OCI-LY7 (cell line): ENCODE data around the gene MRPL42. TPM values are rescaled to one million over a fixed set of nuclear protein-coding genes. Genes with fewer than 3 reads are reported as not detected.

Experiments
- BruUV-seq: library from RNA; stranded (reverse); fragments of 400-500 nt; replicated peaks from 2 replicates; lab custom pipeline; 2021; lab: Mats Ljungman, UMichigan
- CTCF ChIA-PET: fragments of 300-600 bp; sonication (Branson Sonifier 250); formaldehyde crosslinking; loops from one replicate; lab custom pipeline; 2022; ENCODE audit warnings: antibody characterized with exemption; ENCODE audit not compliant: unreplicated experiment; lab: Charles Lee
- POLR2A ChIA-PET: fragments of 300-600 bp; sonication (Branson Sonifier 250); formaldehyde crosslinking; loops from one replicate; lab custom pipeline; 2022; ENCODE audit warnings: antibody characterized with exemption; lab: Charles Lee
- DNase-seq: peaks from one replicate; pipeline ENCODE4 v3.0.0-alpha.2; 2015; ENCODE audit warnings: low spot score
- H2AFZ ChIP-seq: fragments of 200-600 bp; sonication (generic), shearing (Covaris generic); 2 replicates; pipeline ENCODE4 v1.6.1; 2014; ENCODE audit warnings: mild to moderate bottlenecking, antibody characterized with exemption, low read length, moderate library complexity
- H3K27ac ChIP-seq: fragments of 200-600 bp; sonication (generic); 2 replicates; pipeline ENCODE4 v1.5.1; 2014; ENCODE audit warnings: mixed run types, low read depth, mild to moderate bottlenecking, moderate library complexity, low read length, inconsistent platforms; ENCODE audit not compliant: poor library complexity, severe bottlenecking
- H3K36me3 ChIP-seq: fragments of 200-600 bp; sonication (generic); 2 replicates; pipeline ENCODE4 v1.6.1; 2014; ENCODE audit warnings: mild to moderate bottlenecking, antibody characterized with exemption, low read length, moderate library complexity, mixed read lengths; ENCODE audit not compliant: insufficient read depth
- H3K4me1 ChIP-seq: fragments of 200-600 bp; sonication (generic); 2 replicates; pipeline ENCODE4 v1.5.1; 2014; ENCODE audit warnings: mild to moderate bottlenecking, low read length; ENCODE audit not compliant: insufficient read depth, poor library complexity, severe bottlenecking
- H3K4me2 ChIP-seq: fragments of 200-600 bp; sonication (generic); 2 replicates; pipeline ENCODE4 v1.6.1; 2014; ENCODE audit warnings: mild to moderate bottlenecking, low read length
- H3K4me3 ChIP-seq: fragments of 200-600 bp; sonication (generic); 2 replicates; pipeline ENCODE4 v1.5.1; 2014; ENCODE audit warnings: mild to moderate bottlenecking, low read depth, low read length; ENCODE audit not compliant: poor library complexity, severe bottlenecking
- H3K79me2 ChIP-seq: fragments of 200-600 bp; sonication (generic); 2 replicates; pipeline ENCODE4 v1.6.1; 2016; ENCODE audit warnings: low read depth, mild to moderate bottlenecking, low read length, moderate library complexity, mixed read lengths; ENCODE audit not compliant: insufficient read depth
- H3K9me2 ChIP-seq: fragments of 200-600 bp; sonication (generic); 2 replicates; pipeline ENCODE4 v1.6.1; 2016; ENCODE audit warnings: mild to moderate bottlenecking, low read length, mixed read lengths; ENCODE audit not compliant: insufficient read depth
- H3K9me3 ChIP-seq: fragments of 200-600 bp; sonication (generic); 2 replicates; pipeline ENCODE4 v1.6.1; 2014; ENCODE audit warnings: mild to moderate bottlenecking, mixed run types, low read length, mixed read lengths
- H4K20me1 ChIP-seq: fragments of 200-600 bp; sonication (generic); 2 replicates; pipeline ENCODE4 v1.6.1; 2014; ENCODE audit warnings: mild to moderate bottlenecking, antibody characterized with exemption, low read length, moderate library complexity, mixed read lengths; ENCODE audit not compliant: insufficient read depth
- EZH2phosphoT487 ChIP-seq: fragments of 200-600 bp; sonication (generic); IDR thresholded peaks from 2 replicates; pipeline ENCODE4 v1.6.1; 2018; ENCODE audit warnings: low read depth, borderline replicate concordance, mild to moderate bottlenecking, mixed run types, antibody characterized with exemption, low read length, moderate library complexity, mixed read lengths
- intact Hi-C: fragments of 100-400 bp; cut with micrococcal nuclease; formaldehyde crosslinking; loops from one replicate; pipeline ENCODE4 v1.10.0; 2022; ENCODE audit not compliant: unreplicated experiment
- total RNA-seq, 2 experiments: library from RNA; depleted of rRNA in 1 of 2; stranded (reverse); fragments of >200 nt in 1 of 2; shearing (Covaris generic) in 1 of 2; gene quantifications; 2 replicates each; pipeline ENCODE4 v1.2.3, GENCODE V29; 2014 to 2022
- TF ChIP-seq, protein P1 (sequence below): fragments of 200-600 bp; sonication (generic); conservative IDR thresholded peaks from 2 replicates; pipeline ENCODE4 v1.5.1; 2014; ENCODE audit warnings: mild to moderate bottlenecking, antibody characterized with exemption, low read length, moderate library complexity, mixed read lengths

The MRPL42 gene
- total RNA-seq, 2 experiments from 2014 or later = 51.3 to 61.6 TPM

DNA sequence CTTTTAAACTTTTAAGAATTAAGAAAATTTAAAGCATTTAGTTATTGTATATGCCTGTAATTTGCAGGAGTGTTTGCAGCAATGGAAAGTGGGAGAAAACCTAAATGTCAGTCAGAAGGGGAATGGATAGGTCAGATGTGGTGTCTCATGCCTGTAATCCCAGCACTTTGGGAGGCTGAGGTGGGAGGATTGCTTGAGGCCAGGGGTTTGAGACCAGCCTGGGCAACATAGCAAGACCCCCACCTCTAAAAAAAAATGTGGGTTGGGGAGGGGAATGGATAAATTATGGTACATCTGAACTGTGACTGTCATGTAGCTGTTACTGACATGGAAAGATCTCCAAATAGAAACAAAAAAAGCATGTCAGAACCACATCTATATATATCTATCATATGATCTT, 2.1 kb downstream of the MRPL42 start:
- Histone ChIP-seq H3K9me3 (no peaks in the 10 kb centered on the region), H3K79me2 (peaks cover 29% of the 10 kb centered on the region; the same call in 1 of the 2 replicates), H3K27ac (no peak overlapping the region), H3K9me2 (no peaks in the 10 kb centered on the region), H3K4me1 (peaks cover 12% of the 10 kb centered on the region), H3K36me3 (peaks cover 33% of the 10 kb centered on the region), H3K4me2 (peak overlapping the region; percentile 92; the same call in 1 of the 2 replicates), H2AFZ (no peak overlapping the region), H4K20me1 (no peaks in the 10 kb centered on the region), H3K4me3 (peak overlapping the region; percentile 20)
- BruUV-seq = no TSS peak
- ChIA-PET CTCF (no interaction called here), POLR2A (interaction anchor here (0.6 kb wide), 1 partner anchor 1105 kb away, joined by 3 read pairs; no protein-coding TSS in a partner anchor)
- intact Hi-C loops = no loop called here
- TF ChIP-seq, protein P1, sequence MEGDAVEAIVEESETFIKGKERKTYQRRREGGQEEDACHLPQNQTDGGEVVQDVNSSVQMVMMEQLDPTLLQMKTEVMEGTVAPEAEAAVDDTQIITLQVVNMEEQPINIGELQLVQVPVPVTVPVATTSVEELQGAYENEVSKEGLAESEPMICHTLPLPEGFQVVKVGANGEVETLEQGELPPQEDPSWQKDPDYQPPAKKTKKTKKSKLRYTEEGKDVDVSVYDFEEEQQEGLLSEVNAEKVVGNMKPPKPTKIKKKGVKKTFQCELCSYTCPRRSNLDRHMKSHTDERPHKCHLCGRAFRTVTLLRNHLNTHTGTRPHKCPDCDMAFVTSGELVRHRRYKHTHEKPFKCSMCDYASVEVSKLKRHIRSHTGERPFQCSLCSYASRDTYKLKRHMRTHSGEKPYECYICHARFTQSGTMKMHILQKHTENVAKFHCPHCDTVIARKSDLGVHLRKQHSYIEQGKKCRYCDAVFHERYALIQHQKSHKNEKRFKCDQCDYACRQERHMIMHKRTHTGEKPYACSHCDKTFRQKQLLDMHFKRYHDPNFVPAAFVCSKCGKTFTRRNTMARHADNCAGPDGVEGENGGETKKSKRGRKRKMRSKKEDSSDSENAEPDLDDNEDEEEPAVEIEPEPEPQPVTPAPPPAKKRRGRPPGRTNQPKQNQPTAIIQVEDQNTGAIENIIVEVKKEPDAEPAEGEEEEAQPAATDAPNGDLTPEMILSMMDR = no peak
- no peak for DNase-seq

DNA sequence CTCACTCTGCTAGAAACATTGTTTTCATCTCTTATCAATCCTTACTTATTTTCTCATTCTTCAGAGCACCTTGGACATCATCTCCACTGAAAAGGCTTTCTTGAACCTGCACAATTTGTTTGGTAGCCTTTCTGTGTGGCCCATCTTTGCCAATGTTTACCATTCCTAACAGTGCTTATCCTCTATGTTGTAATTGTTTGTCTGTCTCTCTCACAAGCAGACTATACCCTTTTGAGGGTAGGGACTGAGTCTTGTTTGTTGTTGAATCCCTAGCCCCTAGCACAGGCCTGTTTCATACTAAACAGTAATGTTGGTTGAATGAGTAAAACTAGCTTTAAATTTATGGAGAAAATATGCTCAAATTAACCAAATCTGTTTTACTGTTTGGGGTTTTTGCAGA, 9.2 kb downstream of the MRPL42 start:
- DNase-seq = no peak
- TF ChIP-seq, protein P1 = no peak
- TF ChIP-seq EZH2phosphoT487 = no peak
- no peak overlapping the region for H3K27ac ChIP-seq
- no peaks in the 10 kb centered on the region for H3K79me2 ChIP-seq
- peaks cover 64% of the 10 kb centered on the region for H3K36me3 ChIP-seq
- H3K9me3 ChIP-seq = no peaks in the 10 kb centered on the region
- CTCF ChIA-PET = no interaction called here
- no peak overlapping the region for H2AFZ ChIP-seq
- no peaks in the 10 kb centered on the region for H3K4me1 ChIP-seq
- intact Hi-C loops = no loop called here
- H3K4me2 ChIP-seq = no peak overlapping the region
- no peak overlapping the region for H3K4me3 ChIP-seq
- POLR2A ChIA-PET = interaction anchor here (0.6 to 1.1 kb wide), 4 partner anchors 9 to 1088 kb away, joined by 3 to 5 read pairs (median 3); partner anchors contain the start of gene MRPL42
- BruUV-seq = no TSS peak
- no peaks in the 10 kb centered on the region for H3K9me2 ChIP-seq
- no peaks in the 10 kb centered on the region for H4K20me1 ChIP-seq

DNA sequence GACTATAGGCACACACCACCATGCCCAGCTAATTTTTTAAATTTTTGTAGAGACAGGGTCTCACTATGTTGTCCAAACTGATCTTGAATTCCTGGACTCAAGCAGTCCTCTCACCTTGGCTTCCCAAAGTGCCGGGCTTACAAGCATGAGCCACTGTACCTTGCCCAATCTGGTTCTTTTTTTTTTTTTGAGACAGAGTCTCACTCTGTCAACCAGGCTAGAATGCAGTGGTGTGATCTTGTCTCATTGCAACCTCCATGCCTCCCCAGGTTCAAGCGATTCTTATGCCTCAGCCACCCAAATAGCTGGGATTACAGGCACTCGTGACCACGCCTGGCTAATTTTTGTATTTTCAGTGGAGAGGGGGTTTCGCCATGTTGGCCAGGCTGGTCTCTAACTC, 15.4 kb downstream of the MRPL42 start:
- H3K36me3 ChIP-seq = peaks cover 89% of the 10 kb centered on the region
- no peak for DNase-seq
- CTCF ChIA-PET = interaction anchor here (0.7 kb wide), 1 partner anchor 1489 kb away, joined by 3 read pairs; no protein-coding TSS in a partner anchor
- intact Hi-C loops = no loop called here
- H3K4me2 ChIP-seq = no peak overlapping the region
- POLR2A ChIA-PET = interaction anchor here (1.1 kb wide), 1 partner anchor 12 kb away, joined by 3 read pairs; no protein-coding TSS in a partner anchor
- no peak for TF ChIP-seq EZH2phosphoT487
- TF ChIP-seq, protein P1 = no peak
- H3K79me2 ChIP-seq = no peaks in the 10 kb centered on the region
- H3K4me1 ChIP-seq = no peaks in the 10 kb centered on the region
- no peaks in the 10 kb centered on the region for H3K9me2 ChIP-seq
- no peaks in the 10 kb centered on the region for H3K9me3 ChIP-seq
- H3K27ac ChIP-seq = no peak overlapping the region
- no peaks in the 10 kb centered on the region for H4K20me1 ChIP-seq
- no peak overlapping the region for H3K4me3 ChIP-seq
- no TSS peak for BruUV-seq
- no peak overlapping the region for H2AFZ ChIP-seq
